Measurements from ENCODE around the gene HIP1. TPM values are rescaled to one million over a fixed set of nuclear protein-coding genes. Genes with fewer than 3 reads are reported as not detected.
A peak's percentile ranks its signal among the peaks of the same experiment; 100 is the strongest.
"Not testable (repeated sequence)": the region's sequence is repeated elsewhere in the genome, so short reads cannot be mapped to it uniquely, and the experiment has no call there.

Gene HIP1
- total and polyA plus RNA-seq, 5 donors from 2014 or later = 0.29 to 10.7 (median 0.79) TPM

- H3K4me3 ChIP-seq (ENCODE audit: low read depth, low read length) = no peak overlapping the region
- H3K9me3 ChIP-seq (ENCODE audit: control insufficient read depth in 2 of 2, low read length in 2 of 2) = no peaks in the 10 kb centered on the region
- Mint-ChIP-seq H3K27ac (peak overlapping the region in 1 of 3 donors; percentile 12), H3K36me3 (no peaks in the 10 kb centered on the region), H3K27me3 (no peaks in the 10 kb centered on the region), H3K4me3 (no peak overlapping the region), H3K4me1 (no peaks in the 10 kb centered on the region), H3K9me3 (no peaks in the 10 kb centered on the region)
- DNase-seq (no peak), ATAC-seq (ENCODE audit: low read depth in 2 of 2) (no peak)
- H3K27me3 ChIP-seq (ENCODE audit: control insufficient read depth, insufficient read depth, low read length) = no peaks in the 10 kb centered on the region
- H3K27ac ChIP-seq (ENCODE audit: insufficient read depth, low read length, poor library complexity, severe bottlenecking) = no peak overlapping the region
- no peaks in the 10 kb centered on the region for H3K36me3 ChIP-seq (ENCODE audit: control insufficient read depth, insufficient read depth, low read length)
- H3K4me1 ChIP-seq (ENCODE audit: control insufficient read depth, insufficient read depth, low read length, poor library complexity, severe bottlenecking) = no peaks in the 10 kb centered on the region
Observed at GRCh38 chr7:75718390-75719031, 20.2 kb downstream of the HIP1 start.

DNA sequence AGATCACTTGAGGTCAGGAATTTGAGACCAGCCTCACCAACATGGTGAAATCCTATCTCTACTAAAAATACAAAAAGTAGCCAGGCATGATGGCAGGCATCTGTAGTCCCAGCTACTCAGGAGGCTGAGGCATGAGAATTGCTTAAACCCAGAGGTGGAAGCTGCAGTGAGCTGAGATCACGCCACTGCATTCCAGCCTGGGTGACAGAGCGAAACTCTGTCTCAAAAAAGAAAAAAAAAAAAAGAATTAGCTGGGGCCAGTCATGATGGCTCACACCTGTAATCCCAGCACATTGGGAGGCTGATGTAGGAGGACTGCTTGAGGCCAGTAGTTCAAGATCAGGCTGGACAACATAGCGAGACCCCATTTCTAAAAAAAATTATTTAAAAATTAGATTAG, 21.0 kb downstream of the HIP1 start:
- ATAC-seq (ENCODE audit: low read depth in 2 of 2); H3K36me3 Mint-ChIP-seq; H3K4me3 ChIP-seq (ENCODE audit: low read depth, low read length); H3K4me1 ChIP-seq (ENCODE audit: control insufficient read depth, insufficient read depth, low read length, poor library complexity, severe bottlenecking); H3K4me1 Mint-ChIP-seq; H3K27ac ChIP-seq (ENCODE audit: insufficient read depth, low read length, poor library complexity, severe bottlenecking); H3K27ac Mint-ChIP-seq; H3K27me3 ChIP-seq (ENCODE audit: control insufficient read depth, insufficient read depth, low read length); H3K9me3 Mint-ChIP-seq; DNase-seq; H3K27me3 Mint-ChIP-seq; H3K9me3 ChIP-seq (ENCODE audit: control insufficient read depth in 2 of 2, low read length in 2 of 2); H3K36me3 ChIP-seq (ENCODE audit: control insufficient read depth, insufficient read depth, low read length); H3K4me3 Mint-ChIP-seq: not testable (repeated sequence)

GRCh38 chr7:75716992-75717626, 21.6 kb downstream of the HIP1 start:
- ATAC-seq (ENCODE audit: low read depth in 2 of 2) (no peak), DNase-seq (no peak)
- H3K36me3 Mint-ChIP-seq = no peaks in the 10 kb centered on the region
- H3K4me1 Mint-ChIP-seq = peaks cover 0 to 3% (median under 1%) of the 10 kb centered on the region in 4 donors
- H3K4me3 ChIP-seq (ENCODE audit: low read depth, low read length) = no peak overlapping the region
- no peak overlapping the region for H3K4me3 Mint-ChIP-seq
- H3K4me1 ChIP-seq (ENCODE audit: control insufficient read depth, insufficient read depth, low read length, poor library complexity, severe bottlenecking) = no peaks in the 10 kb centered on the region
- H3K9me3 ChIP-seq (ENCODE audit: control insufficient read depth in 2 of 2, low read length in 2 of 2) = no peaks in the 10 kb centered on the region
- H3K27ac Mint-ChIP-seq = peak overlapping the region in 1 of 3 donors; percentile 38
- no peaks in the 10 kb centered on the region for H3K27me3 Mint-ChIP-seq
- H3K36me3 ChIP-seq (ENCODE audit: control insufficient read depth, insufficient read depth, low read length) = no peaks in the 10 kb centered on the region
- peaks cover 0 to under 1% (median 0%) of the 10 kb centered on the region in 7 donors for H3K9me3 Mint-ChIP-seq
- H3K27ac ChIP-seq (ENCODE audit: insufficient read depth, low read length, poor library complexity, severe bottlenecking) = no peak overlapping the region
- H3K27me3 ChIP-seq (ENCODE audit: control insufficient read depth, insufficient read depth, low read length) = no peaks in the 10 kb centered on the region

DNA sequence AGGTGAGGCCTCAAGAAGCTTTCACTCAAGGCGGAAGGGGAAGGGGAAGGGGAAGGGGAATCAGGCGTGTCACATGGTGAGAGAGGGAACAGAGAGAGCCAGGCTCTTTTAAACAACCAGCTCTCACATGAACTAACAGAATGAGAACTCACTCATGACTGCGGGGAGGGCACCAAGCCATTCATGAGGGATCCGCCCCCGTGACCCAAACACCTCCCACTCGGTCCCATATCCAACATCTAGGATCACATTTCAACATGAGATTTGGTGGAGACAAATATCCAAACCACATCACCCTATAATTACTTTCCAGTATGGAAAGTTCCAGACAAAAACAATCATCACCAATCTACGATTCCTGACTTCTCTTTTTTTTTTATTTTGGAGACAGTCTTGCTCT, 22.9 kb downstream of the HIP1 start:
- Histone ChIP-seq H3K27ac (ENCODE audit: insufficient read depth, low read length, poor library complexity, severe bottlenecking) (no peak overlapping the region), H3K9me3 (ENCODE audit: control insufficient read depth in 2 of 2, low read length in 2 of 2) (peaks cover 1% of the 10 kb centered on the region in 2 experiments), H3K27me3 (ENCODE audit: control insufficient read depth, insufficient read depth, low read length) (no peaks in the 10 kb centered on the region), H3K36me3 (ENCODE audit: control insufficient read depth, insufficient read depth, low read length) (no peaks in the 10 kb centered on the region), H3K4me1 (ENCODE audit: control insufficient read depth, insufficient read depth, low read length, poor library complexity, severe bottlenecking) (no peaks in the 10 kb centered on the region), H3K4me3 (ENCODE audit: low read depth, low read length) (no peak overlapping the region)
- Mint-ChIP-seq H3K36me3 (peaks cover 6% of the 10 kb centered on the region), H3K27me3 (no peaks in the 10 kb centered on the region), H3K4me1 (peaks cover 0 to 5% (median under 1%) of the 10 kb centered on the region in 4 donors), H3K27ac (no peak overlapping the region), H3K9me3 (peaks cover 0 to 9% (median 1%) of the 10 kb centered on the region in 7 donors), H3K4me3 (no peak overlapping the region)
- DNase-seq = no peak
- ATAC-seq (ENCODE audit: low read depth in 2 of 2) = no peak

DNA sequence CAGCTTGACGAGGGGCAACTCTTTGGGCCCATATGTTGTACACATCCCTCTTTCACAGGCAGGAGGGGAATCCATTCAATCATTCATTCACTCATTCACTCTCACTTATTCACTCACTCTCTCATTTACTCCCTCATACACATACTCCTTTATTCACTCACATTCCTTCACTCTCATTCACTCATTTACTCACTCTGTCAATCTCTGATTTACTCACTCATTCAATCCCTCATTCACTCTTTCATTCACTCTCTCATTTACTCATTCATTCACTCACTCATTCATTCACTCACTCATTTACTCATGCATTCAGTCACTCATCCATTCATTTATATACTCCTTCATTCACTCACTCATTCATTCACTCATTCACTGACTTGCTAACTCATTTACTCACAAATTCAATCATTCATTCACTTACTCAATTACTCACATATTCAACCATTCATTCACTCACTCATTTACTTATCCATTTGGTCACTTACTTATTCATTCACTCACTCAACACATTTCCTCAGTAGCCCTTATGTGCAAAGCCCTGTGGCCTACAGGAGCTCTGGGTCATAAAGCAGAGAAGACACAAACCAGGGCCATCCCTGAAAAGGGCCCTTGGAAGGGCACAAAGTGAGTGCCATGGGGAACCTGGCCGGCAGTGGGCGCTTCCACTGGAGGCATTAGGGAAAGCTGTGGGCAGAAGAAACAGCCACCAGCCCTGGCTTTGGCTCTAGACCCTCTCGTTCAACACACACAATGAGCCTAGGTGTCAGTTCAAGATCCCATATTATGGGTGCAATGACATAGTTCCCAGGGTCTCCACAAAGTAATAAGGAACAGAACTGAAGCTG, 26.0 kb downstream of the HIP1 start:
- DNase-seq (no peak), ATAC-seq (ENCODE audit: low read depth in 2 of 2) (no peak)
- Histone ChIP-seq H3K9me3 (ENCODE audit: control insufficient read depth in 2 of 2, low read length in 2 of 2) (peaks cover 15 to 18% of the 10 kb centered on the region in 2 experiments), H3K4me3 (ENCODE audit: low read depth, low read length) (no peak overlapping the region), H3K27me3 (ENCODE audit: control insufficient read depth, insufficient read depth, low read length) (no peaks in the 10 kb centered on the region), H3K36me3 (ENCODE audit: control insufficient read depth, insufficient read depth, low read length) (no peaks in the 10 kb centered on the region), H3K27ac (ENCODE audit: insufficient read depth, low read length, poor library complexity, severe bottlenecking) (no peak overlapping the region), H3K4me1 (ENCODE audit: control insufficient read depth, insufficient read depth, low read length, poor library complexity, severe bottlenecking) (no peaks in the 10 kb centered on the region)
- Mint-ChIP-seq H3K27me3 (no peaks in the 10 kb centered on the region), H3K4me3 (peak overlapping the region in 1 of 4 donors; percentile 3), H3K4me1 (peaks cover 0 to 5% (median 3%) of the 10 kb centered on the region in 4 donors), H3K36me3 (peaks cover 7% of the 10 kb centered on the region), H3K9me3 (peaks cover 0 to 21% (median 9%) of the 10 kb centered on the region in 7 donors), H3K27ac (no peak overlapping the region)

DNA sequence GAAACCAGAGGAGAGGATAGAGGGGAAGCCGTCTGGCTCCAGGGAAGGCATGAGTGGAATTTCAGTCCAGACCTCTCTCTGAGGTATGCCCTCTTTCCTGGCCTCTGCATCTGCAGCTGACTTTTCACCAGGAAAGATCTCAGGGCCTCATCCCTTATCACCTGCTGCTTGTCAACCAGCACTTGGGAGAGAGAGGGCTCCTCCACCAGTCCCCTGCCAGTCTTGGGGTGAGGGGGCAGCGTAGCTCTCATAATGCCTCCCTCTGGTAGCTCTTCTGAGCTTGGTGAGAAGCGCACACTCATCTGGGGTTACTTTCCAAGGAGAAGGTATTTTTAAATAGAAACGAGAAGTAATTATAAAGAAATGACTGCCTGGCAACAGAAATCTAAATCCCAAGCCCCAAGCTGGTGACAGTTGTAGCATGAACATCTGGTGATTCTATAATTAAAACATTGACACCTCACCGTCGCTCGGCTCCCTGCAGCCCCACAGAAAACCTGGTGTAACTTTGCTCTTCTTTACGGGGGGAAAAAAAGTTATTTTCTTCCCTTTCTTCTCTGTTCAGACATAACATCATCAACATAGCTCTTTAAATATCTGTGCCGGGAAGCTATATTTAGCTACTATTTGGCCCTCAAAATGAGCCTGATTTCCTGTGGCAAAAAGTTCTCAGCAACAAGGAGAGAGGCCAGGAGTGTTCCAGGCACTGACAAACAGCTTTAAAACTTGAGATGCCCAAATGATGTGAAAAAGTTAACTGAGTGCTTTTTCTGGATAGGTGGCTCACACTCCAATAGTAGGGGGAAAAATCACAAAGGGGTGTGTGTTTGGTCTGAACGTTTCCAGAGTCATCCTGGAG, 26.9 kb downstream of the HIP1 start:
- peak overlapping the region in 1 of 3 donors; percentile 8 for H3K27ac Mint-ChIP-seq
- H3K27me3 Mint-ChIP-seq = no peaks in the 10 kb centered on the region
- Histone ChIP-seq H3K36me3 (ENCODE audit: control insufficient read depth, insufficient read depth, low read length) (no peaks in the 10 kb centered on the region), H3K27me3 (ENCODE audit: control insufficient read depth, insufficient read depth, low read length) (no peaks in the 10 kb centered on the region), H3K27ac (ENCODE audit: insufficient read depth, low read length, poor library complexity, severe bottlenecking) (no peak overlapping the region), H3K4me3 (ENCODE audit: low read depth, low read length) (no peak overlapping the region), H3K4me1 (ENCODE audit: control insufficient read depth, insufficient read depth, low read length, poor library complexity, severe bottlenecking) (no peaks in the 10 kb centered on the region), H3K9me3 (ENCODE audit: control insufficient read depth in 2 of 2, low read length in 2 of 2) (peaks cover 15 to 18% of the 10 kb centered on the region in 2 experiments)
- peaks cover 0 to 5% (median 3%) of the 10 kb centered on the region in 4 donors for H3K4me1 Mint-ChIP-seq
- H3K36me3 Mint-ChIP-seq = peaks cover 7% of the 10 kb centered on the region
- no peak overlapping the region for H3K4me3 Mint-ChIP-seq
- DNase-seq (no peak), ATAC-seq (ENCODE audit: low read depth in 2 of 2) (no peak)
- H3K9me3 Mint-ChIP-seq = peaks cover 0 to 21% (median 9%) of the 10 kb centered on the region in 7 donors

DNA sequence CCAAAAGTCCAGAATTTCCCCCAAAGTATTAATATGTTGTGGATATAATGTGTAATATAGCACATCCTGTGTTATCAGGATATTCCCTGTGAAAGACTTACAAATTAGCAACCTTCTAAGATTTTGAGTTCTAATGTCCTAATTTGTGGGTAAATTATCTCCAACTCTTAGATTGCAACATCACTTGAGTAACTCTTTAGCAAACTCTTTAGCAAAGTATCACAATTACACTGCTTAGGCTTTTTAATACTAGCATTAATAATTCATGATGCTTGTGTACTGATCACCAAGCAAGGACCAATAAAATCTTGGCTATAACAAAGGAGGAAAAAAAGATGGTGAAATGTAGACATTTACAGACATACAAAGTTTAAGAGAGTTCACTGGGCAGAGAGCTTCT, 27.7 kb downstream of the HIP1 start:
- Histone ChIP-seq H3K4me1 (ENCODE audit: control insufficient read depth, insufficient read depth, low read length, poor library complexity, severe bottlenecking) (no peaks in the 10 kb centered on the region), H3K27ac (ENCODE audit: insufficient read depth, low read length, poor library complexity, severe bottlenecking) (no peak overlapping the region), H3K27me3 (ENCODE audit: control insufficient read depth, insufficient read depth, low read length) (no peaks in the 10 kb centered on the region), H3K36me3 (ENCODE audit: control insufficient read depth, insufficient read depth, low read length) (no peaks in the 10 kb centered on the region), H3K9me3 (ENCODE audit: control insufficient read depth in 2 of 2, low read length in 2 of 2) (peaks cover 15 to 18% of the 10 kb centered on the region in 2 experiments), H3K4me3 (ENCODE audit: low read depth, low read length) (no peak overlapping the region)
- ATAC-seq (ENCODE audit: low read depth in 2 of 2) (no peak), DNase-seq (no peak)
- Mint-ChIP-seq H3K27ac (no peak overlapping the region), H3K4me3 (no peak overlapping the region), H3K36me3 (peaks cover 7% of the 10 kb centered on the region), H3K27me3 (no peaks in the 10 kb centered on the region), H3K4me1 (peaks cover 0 to 5% (median 3%) of the 10 kb centered on the region in 4 donors), H3K9me3 (peaks cover 0 to 21% (median 9%) of the 10 kb centered on the region in 7 donors)

Measured in CD4-positive, CD25-positive, alpha-beta regulatory T cell (primary cell).